K562 (cell line): ENCODE data around the gene BMP2K. TPM values are rescaled to one million over a fixed set of nuclear protein-coding genes. Genes with fewer than 3 reads are reported as not detected.

Experiments
- CEBPG ChIP-seq, 3 experiments: fragments of 200-800 bp in 1 of 3; sonication (Bioruptor generic) in 1 of 3; sonication (generic) in 1 of 3; formaldehyde crosslinking in 1 of 3; IDR thresholded peaks in 2 of 3; conservative IDR thresholded peaks in 1 of 3; 2 replicates each; pipeline versions ENCODE4 v1.6.1 to v1.8.0; 2016 to 2022; ENCODE audit warnings: missing compliant biosample characterization in 2 of 3, missing genetic modification characterization in 2 of 3, mild to moderate bottlenecking in 1 of 3, missing genetic modification reagents in 1 of 3
- CREBBP ChIP-seq: IDR thresholded peaks from one replicate; pipeline ENCODE4 v1.6.1; 2012; ENCODE audit warnings: low read depth, mild to moderate bottlenecking, control low read depth, inconsistent platforms, low read length
- DMBX1 ChIP-seq: fragments of 250-450 bp; sonication (Bioruptor Pico); IDR thresholded peaks from 2 replicates; pipeline ENCODE4 v1.8.0; 2022; ENCODE audit warnings: inconsistent platforms, mild to moderate bottlenecking, moderate library complexity, borderline replicate concordance
- DPF2 ChIP-seq: fragments of 450-650 bp; IDR thresholded peaks from 2 replicates; pipeline ENCODE4 v1.6.1; 2016
- FOXJ2 ChIP-seq: fragments of 200-800 bp; sonication (Bioruptor generic); IDR thresholded peaks from 2 replicates; pipeline ENCODE4 v1.6.1; 2016; ENCODE audit warnings: missing genetic modification characterization, missing compliant biosample characterization
- HCFC1 ChIP-seq: IDR thresholded peaks from 2 replicates; pipeline ENCODE4 v1.6.1; 2012; ENCODE audit warnings: low read depth, low read length, improper control_type of control experiment
- IRF1 ChIP-seq: sonication (generic); formaldehyde crosslinking; IDR thresholded peaks from 2 replicates; pipeline ENCODE4 v1.8.0; 2022; ENCODE audit warnings: missing genetic modification reagents, mild to moderate bottlenecking, borderline replicate concordance
- MEIS2 ChIP-seq: fragments of 450-650 bp; IDR thresholded peaks from 2 replicates; pipeline ENCODE4 v1.6.1; 2014; ENCODE audit warnings: mild to moderate bottlenecking; ENCODE audit not compliant: partially characterized antibody
- RREB1 ChIP-seq: fragments of 250-450 bp; sonication (Bioruptor Pico); IDR thresholded peaks from 2 replicates; pipeline ENCODE4 v1.4.0; 2020
- SIX5 ChIP-seq, 2 experiments: IDR thresholded peaks; 2 replicates each; pipeline ENCODE4 v1.6.1; 2011; ENCODE audit warnings: low read length in 2 of 2, borderline replicate concordance in 1 of 2, low read depth in 1 of 2, mild to moderate bottlenecking in 1 of 2, moderate library complexity in 1 of 2; ENCODE audit not compliant: insufficient read depth in 1 of 2
- TCF7L2 ChIP-seq: fragments of 150-350 bp; IDR thresholded peaks from 2 replicates; pipeline ENCODE4 v1.6.1; 2016; ENCODE audit warnings: low read depth, mild to moderate bottlenecking, low read length, moderate library complexity
- TFAM ChIP-seq: fragments of 250-450 bp; sonication (Bioruptor Pico); conservative IDR thresholded peaks from 2 replicates; pipeline ENCODE4 v1.5.0; 2021; ENCODE audit warnings: mild to moderate bottlenecking, moderate library complexity
- TGIF2 ChIP-seq: sonication (generic); formaldehyde crosslinking; IDR thresholded peaks from 2 replicates; pipeline ENCODE4 v1.8.1; 2022; ENCODE audit warnings: mild to moderate bottlenecking, missing genetic modification reagents, moderate library complexity
- TOE1 ChIP-seq, 2 experiments: fragments of 450-650 bp in 1 of 2; sonication (generic) in 1 of 2; formaldehyde crosslinking in 1 of 2; IDR thresholded peaks; 2 replicates each; pipeline versions ENCODE4 v1.7.1 to v1.8.0; 2016 to 2022; ENCODE audit warnings: borderline replicate concordance in 2 of 2, mild to moderate bottlenecking in 2 of 2, antibody characterized with exemption in 1 of 2, inconsistent platforms in 1 of 2, low read depth in 1 of 2, missing genetic modification reagents in 1 of 2, moderate library complexity in 1 of 2
- YBX1 ChIP-seq: fragments of 450-650 bp; IDR thresholded peaks from 2 replicates; pipeline ENCODE4 v1.7.1; 2016; ENCODE audit warnings: mild to moderate bottlenecking
- ZFP1 ChIP-seq: fragments of 450-650 bp; formaldehyde crosslinking; IDR thresholded peaks from 2 replicates; pipeline ENCODE4 v1.4.0; 2020; ENCODE audit warnings: mild to moderate bottlenecking, mixed read lengths
- ZNF133 ChIP-seq: fragments of 250-450 bp; sonication (Bioruptor Pico); IDR thresholded peaks from 2 replicates; pipeline ENCODE4 v1.4.0; 2020; ENCODE audit warnings: mild to moderate bottlenecking
- ZNF444 ChIP-seq: fragments of 250-450 bp; sonication (Bioruptor Pico); IDR thresholded peaks from 2 replicates; pipeline ENCODE4 v1.4.0; 2020; ENCODE audit warnings: mild to moderate bottlenecking, moderate library complexity
- ZNF780A ChIP-seq: fragments of 250-450 bp; sonication (Bioruptor Pico); IDR thresholded peaks from 2 replicates; pipeline ENCODE4 v1.5.0; 2021; ENCODE audit warnings: mild to moderate bottlenecking
- polyA plus RNA-seq, 8 experiments: library from polyadenylated mRNA; depleted of rRNA in 4 of 8; stranded (reverse) in 5 of 8; unstranded in 3 of 8; fragments of >200 nt; fragmentation: Nextera tagmentation in 2 of 8; fragmentation: Illumina TruSeq in 1 of 8; extraction: Ambion mirVana in 2 of 8; extraction: Trizol in 1 of 8; gene quantifications; 2 replicates each; pipeline versions ENCODE4 v1.2.1 to v1.2.3, GENCODE V29; 2011 to 2014; ENCODE audit warnings: inconsistent platforms in 1 of 8, missing spikeins in 1 of 8
- total RNA-seq, 7 experiments: library from RNA; depleted of rRNA in 6 of 7; stranded (reverse); fragments of >200 nt in 6 of 7; fragmentation: Illumina TruSeq in 2 of 7; extraction: Trizol in 2 of 7; gene quantifications; 2 replicates each; pipeline versions ENCODE4 v1.2.1 to v1.2.3, GENCODE V29; 2011 to 2021; ENCODE audit warnings: low replicate concordance in 1 of 7
- TF ChIP-seq, protein P1 (sequence below): fragments of 250-450 bp; sonication (Bioruptor Pico); IDR thresholded peaks from 2 replicates; pipeline ENCODE4 v1.5.1; 2021; ENCODE audit warnings: mild to moderate bottlenecking

The BMP2K gene
- total and polyA plus RNA-seq, 9 of the 15 experiments (the other 6 are each of a cell fraction or from before 2014, with no cell fraction given), result 17.0 to 217 (median 104) TPM

- TF ChIP-seq TOE1 (IDR thresholded peaks at IDR 0.05; ENCODE audit: borderline replicate concordance), result no peak
- TF ChIP-seq TOE1 (CRISPR knock-in tag; IDR thresholded peaks at IDR 0.05; ENCODE audit: borderline replicate concordance, low read depth), result no peak
- TF ChIP-seq ZNF444 (CRISPR knock-in tag), result no peak
- no peak for TF ChIP-seq CEBPG (CRISPR knock-in tag; IDR thresholded peaks at IDR 0.05)
- no peak for TF ChIP-seq CEBPG (tag; conservative IDR thresholded peaks at IDR 0.05 in 1 of 2, IDR thresholded peaks at IDR 0.05 in 1 of 2)
- no peak for TF ChIP-seq ZFP1
- TF ChIP-seq MEIS2, result peak; percentile 57
- no peak for TF ChIP-seq CREBBP
- no peak for TF ChIP-seq SIX5 (IDR thresholded peaks at IDR 0.05; ENCODE audit: borderline replicate concordance in 1 of 2, insufficient read depth in 1 of 2, low read depth in 1 of 2, low read length in 2 of 2)
- no peak for TF ChIP-seq RREB1 (CRISPR knock-in tag)
- TF ChIP-seq, protein P1, sequence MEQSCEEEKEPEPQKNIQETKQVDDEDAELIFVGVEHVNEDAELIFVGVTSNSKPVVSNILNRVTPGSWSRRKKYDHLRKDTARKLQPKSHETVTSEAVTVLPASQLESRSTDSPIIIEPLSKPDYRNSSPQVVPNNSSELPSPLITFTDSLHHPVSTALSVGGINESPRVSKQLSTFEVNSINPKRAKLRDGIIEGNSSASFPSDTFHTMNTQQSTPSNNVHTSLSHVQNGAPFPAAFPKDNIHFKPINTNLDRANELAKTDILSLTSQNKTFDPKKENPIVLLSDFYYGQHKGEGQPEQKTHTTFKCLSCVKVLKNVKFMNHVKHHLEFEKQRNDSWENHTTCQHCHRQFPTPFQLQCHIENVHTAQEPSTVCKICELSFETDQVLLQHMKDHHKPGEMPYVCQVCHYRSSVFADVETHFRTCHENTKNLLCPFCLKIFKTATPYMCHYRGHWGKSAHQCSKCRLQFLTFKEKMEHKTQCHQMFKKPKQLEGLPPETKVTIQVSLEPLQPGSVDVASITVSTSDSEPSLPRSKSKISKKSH (CRISPR knock-in tag), result no peak
- no peak for TF ChIP-seq YBX1
- TF ChIP-seq TCF7L2, result no peak
- TF ChIP-seq TFAM (CRISPR knock-in tag), result no peak
- no peak for TF ChIP-seq DMBX1 (CRISPR knock-in tag)
- no peak for TF ChIP-seq HCFC1
- TF ChIP-seq TGIF2 (CRISPR knock-in tag), result no peak
- TF ChIP-seq ZNF780A, result no peak
- TF ChIP-seq FOXJ2 (tag), result no peak
- no peak for TF ChIP-seq IRF1 (CRISPR knock-in tag)
- no peak for TF ChIP-seq DPF2
- TF ChIP-seq ZNF133 (CRISPR knock-in tag), result no peak
Measured at GRCh38 chr4:78779280-78779679, 3.1 kb downstream of the BMP2K start (continued).
